Measurements from ENCODE around the gene SAMD11. TPM values are rescaled to one million over a fixed set of nuclear protein-coding genes. Genes with fewer than 3 reads are reported as not detected.

The SAMD11 gene
- total and polyA plus RNA-seq, 2 experiments from 2014 or later, result 8.2 to 40.9 TPM

DNA sequence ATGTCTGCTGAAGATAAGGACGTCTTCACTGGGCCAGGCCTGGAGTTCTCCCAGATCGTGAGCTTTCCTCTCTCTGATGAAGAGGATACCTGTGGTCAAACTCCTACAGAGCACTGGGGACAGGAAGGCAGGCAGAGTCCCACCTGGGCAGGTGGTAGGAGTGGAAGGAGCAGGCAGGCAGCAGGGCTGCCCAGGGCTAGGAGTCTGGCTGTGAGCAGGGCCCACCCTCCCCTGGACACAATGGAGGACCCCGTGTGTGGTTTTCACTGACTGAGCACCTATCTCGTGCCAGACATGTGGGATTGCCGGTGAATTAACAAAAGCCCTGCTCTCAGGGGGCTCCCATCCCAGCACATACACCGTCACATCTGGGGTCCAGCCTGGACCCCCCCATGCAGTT, 4.9 kb upstream of the SAMD11 start:
- Histone ChIP-seq H3K9ac (no peak overlapping the region), H3K4me1 (ENCODE audit: insufficient read depth) (peaks cover 13% of the 10 kb centered on the region), H3K79me2 (ENCODE audit: insufficient read depth) (peaks cover 11% of the 10 kb centered on the region), H2AFZ (no peak overlapping the region), H3K36me3 (ENCODE audit: low read depth) (no peaks in the 10 kb centered on the region), H3K4me2 (ENCODE audit: unreplicated experiment) (no peak overlapping the region), H3K9me2 (ENCODE audit: insufficient read depth) (no peaks in the 10 kb centered on the region), H3K9me3 (ENCODE audit: low read depth) (no peaks in the 10 kb centered on the region), H3K27me3 (replicated peaks; ENCODE audit: insufficient read depth) (no peaks in the 10 kb centered on the region), H3F3A (ENCODE audit: insufficient read depth) (no peaks in the 10 kb centered on the region), H3K4me3 (no peak overlapping the region), H3K27ac (no peak overlapping the region), H4K20me1 (ENCODE audit: insufficient read depth) (no peaks in the 10 kb centered on the region)
- WGBS, 2 experiments (ENCODE audit: low coverage in 1 of 2, low lambda C conversion rate in 2 of 2, missing lambda C conversion rate in 2 of 2), result 75 to 79% methylated on average over 6 of the region's 6 CpGs
- no peak for TF ChIP-seq EZH2phosphoT487 (IDR thresholded peaks at IDR 0.05; ENCODE audit: insufficient read depth, low read depth)
- no peak for TF ChIP-seq EZH2 (IDR thresholded peaks at IDR 0.05; ENCODE audit: insufficient read depth, poor library complexity, severe bottlenecking)
- no peak for DNase-seq
- in situ Hi-C loops (cut with MboI), result no loop called here

GRCh38 chr1:919271-919872, 4.4 kb upstream of the SAMD11 start:
- Histone ChIP-seq H3K9me2 (ENCODE audit: insufficient read depth) (no peaks in the 10 kb centered on the region), H2AFZ (no peak overlapping the region), H3K79me2 (ENCODE audit: insufficient read depth) (peaks cover 11% of the 10 kb centered on the region), H4K20me1 (ENCODE audit: insufficient read depth) (no peaks in the 10 kb centered on the region), H3K4me1 (ENCODE audit: insufficient read depth) (peaks cover 13% of the 10 kb centered on the region), H3K27ac (no peak overlapping the region), H3K27me3 (replicated peaks; ENCODE audit: insufficient read depth) (no peaks in the 10 kb centered on the region), H3K36me3 (ENCODE audit: low read depth) (no peaks in the 10 kb centered on the region), H3K4me2 (ENCODE audit: unreplicated experiment) (no peak overlapping the region), H3K9me3 (ENCODE audit: low read depth) (no peaks in the 10 kb centered on the region), H3F3A (ENCODE audit: insufficient read depth) (no peaks in the 10 kb centered on the region), H3K9ac (no peak overlapping the region), H3K4me3 (no peak overlapping the region)
- in situ Hi-C loops (cut with MboI), result no loop called here
- no peak for DNase-seq
- no peak for TF ChIP-seq EZH2 (IDR thresholded peaks at IDR 0.05; ENCODE audit: insufficient read depth, poor library complexity, severe bottlenecking)
- no peak for TF ChIP-seq EZH2phosphoT487 (IDR thresholded peaks at IDR 0.05; ENCODE audit: insufficient read depth, low read depth)
- 73 to 77% methylated on average over 27 to 29 of the region's 29 CpGs for WGBS, 2 experiments (ENCODE audit: low coverage in 1 of 2, low lambda C conversion rate in 2 of 2, missing lambda C conversion rate in 2 of 2)

GRCh38 chr1:920010-920409, 3.7 kb upstream of the SAMD11 start:
- Histone ChIP-seq H3F3A (ENCODE audit: insufficient read depth) (no peaks in the 10 kb centered on the region), H3K4me3 (no peak overlapping the region), H3K4me1 (ENCODE audit: insufficient read depth) (peaks cover 13% of the 10 kb centered on the region), H3K9me2 (ENCODE audit: insufficient read depth) (no peaks in the 10 kb centered on the region), H3K36me3 (ENCODE audit: low read depth) (no peaks in the 10 kb centered on the region), H3K79me2 (ENCODE audit: insufficient read depth) (peaks cover 11% of the 10 kb centered on the region), H3K4me2 (ENCODE audit: unreplicated experiment) (no peak overlapping the region), H3K27me3 (replicated peaks; ENCODE audit: insufficient read depth) (no peaks in the 10 kb centered on the region), H3K9me3 (ENCODE audit: low read depth) (no peaks in the 10 kb centered on the region), H3K27ac (no peak overlapping the region), H3K9ac (no peak overlapping the region), H2AFZ (no peak overlapping the region), H4K20me1 (ENCODE audit: insufficient read depth) (no peaks in the 10 kb centered on the region)
- 51 to 53% methylated on average over 23 of the region's 23 CpGs for WGBS, 2 experiments (ENCODE audit: low coverage in 1 of 2, low lambda C conversion rate in 2 of 2, missing lambda C conversion rate in 2 of 2)
- no peak for TF ChIP-seq EZH2phosphoT487 (IDR thresholded peaks at IDR 0.05; ENCODE audit: insufficient read depth, low read depth)
- TF ChIP-seq EZH2 (IDR thresholded peaks at IDR 0.05; ENCODE audit: insufficient read depth, poor library complexity, severe bottlenecking), result no peak
- in situ Hi-C loops (cut with MboI), result no loop called here
- DNase-seq, result no peak

- Histone ChIP-seq H3K4me2 (ENCODE audit: unreplicated experiment) (peak overlapping the region; percentile 29), H3K79me2 (ENCODE audit: insufficient read depth) (peaks cover 13% of the 10 kb centered on the region), H3F3A (ENCODE audit: insufficient read depth) (no peaks in the 10 kb centered on the region), H3K9ac (no peak overlapping the region), H3K9me2 (ENCODE audit: insufficient read depth) (no peaks in the 10 kb centered on the region), H3K9me3 (ENCODE audit: low read depth) (no peaks in the 10 kb centered on the region), H3K36me3 (ENCODE audit: low read depth) (no peaks in the 10 kb centered on the region), H3K4me1 (ENCODE audit: insufficient read depth) (peaks cover 13% of the 10 kb centered on the region), H4K20me1 (ENCODE audit: insufficient read depth) (no peaks in the 10 kb centered on the region), H3K4me3 (no peak overlapping the region), H3K27me3 (replicated peaks; ENCODE audit: insufficient read depth) (no peaks in the 10 kb centered on the region), H3K27ac (no peak overlapping the region), H2AFZ (no peak overlapping the region)
- TF ChIP-seq EZH2phosphoT487 (IDR thresholded peaks at IDR 0.05; ENCODE audit: insufficient read depth, low read depth) (no peak), EZH2 (IDR thresholded peaks at IDR 0.05; ENCODE audit: insufficient read depth, poor library complexity, severe bottlenecking) (no peak)
- in situ Hi-C loops (cut with MboI), result no loop called here
- 22 to 24% methylated on average over 13 of the region's 13 CpGs for WGBS, 2 experiments (ENCODE audit: low coverage in 1 of 2, low lambda C conversion rate in 2 of 2, missing lambda C conversion rate in 2 of 2)
- DNase-seq, result no peak
Observed at GRCh38 chr1:920521-920920, 3.2 kb upstream of the SAMD11 start.

Data from GM23248 (cell line).